ENCODE data around the gene LFNG. TPM values are rescaled to one million over a fixed set of nuclear protein-coding genes. Genes with fewer than 3 reads are reported as not detected.

Gene LFNG
- total RNA-seq, 6 experiments from 2014 or later, result 1.0 to 4.3 (median 1.7) TPM

- Histone ChIP-seq H3K4me3 (no peak overlapping the region), H3K4me1 (no peaks in the 10 kb centered on the region), H3K27me3 (no peaks in the 10 kb centered on the region), H3K27ac (no peak overlapping the region), H3K36me3 (no peaks in the 10 kb centered on the region), H3K9me3 (no peaks in the 10 kb centered on the region)
- TF ChIP-seq POLR2A (IDR thresholded peaks at IDR 0.05), result no peak
- TF ChIP-seq CTCF (IDR thresholded peaks at IDR 0.05), result no peak
- intact Hi-C loops (cut with DNase I), result no loop called here
- DNase-seq (no peak), ATAC-seq (no peak)
- 71% methylated on average over 3 of the region's 6 CpGs for WGBS (ENCODE audit: insufficient coverage, low coverage, low lambda C conversion rate, missing lambda C conversion rate)
These were observed 20.9 kb upstream of the LFNG start for GRCh38 chr7:2498708-2499107.

DNA sequence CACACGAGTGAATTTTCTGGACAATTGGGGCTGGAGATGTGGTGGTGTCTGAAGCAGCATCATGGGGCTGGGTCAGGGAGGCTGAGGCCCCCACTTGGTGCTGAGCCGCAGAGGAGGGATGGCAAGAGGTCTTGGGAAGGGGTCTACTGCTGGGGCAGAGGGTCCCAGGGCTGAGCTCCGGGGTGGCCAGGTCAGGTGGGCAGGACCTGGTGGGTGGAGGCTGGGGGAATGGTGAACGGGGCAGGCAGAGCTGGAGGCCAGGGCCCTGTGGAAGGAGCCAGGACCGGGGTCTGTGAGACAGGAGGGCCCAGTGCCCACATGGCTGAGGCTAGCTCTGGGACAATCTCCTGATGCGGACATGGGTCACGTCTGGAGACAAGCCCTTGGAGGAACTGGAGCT, 20.4 kb upstream of the LFNG start:
- no peaks in the 10 kb centered on the region for H3K27me3 ChIP-seq

DNA sequence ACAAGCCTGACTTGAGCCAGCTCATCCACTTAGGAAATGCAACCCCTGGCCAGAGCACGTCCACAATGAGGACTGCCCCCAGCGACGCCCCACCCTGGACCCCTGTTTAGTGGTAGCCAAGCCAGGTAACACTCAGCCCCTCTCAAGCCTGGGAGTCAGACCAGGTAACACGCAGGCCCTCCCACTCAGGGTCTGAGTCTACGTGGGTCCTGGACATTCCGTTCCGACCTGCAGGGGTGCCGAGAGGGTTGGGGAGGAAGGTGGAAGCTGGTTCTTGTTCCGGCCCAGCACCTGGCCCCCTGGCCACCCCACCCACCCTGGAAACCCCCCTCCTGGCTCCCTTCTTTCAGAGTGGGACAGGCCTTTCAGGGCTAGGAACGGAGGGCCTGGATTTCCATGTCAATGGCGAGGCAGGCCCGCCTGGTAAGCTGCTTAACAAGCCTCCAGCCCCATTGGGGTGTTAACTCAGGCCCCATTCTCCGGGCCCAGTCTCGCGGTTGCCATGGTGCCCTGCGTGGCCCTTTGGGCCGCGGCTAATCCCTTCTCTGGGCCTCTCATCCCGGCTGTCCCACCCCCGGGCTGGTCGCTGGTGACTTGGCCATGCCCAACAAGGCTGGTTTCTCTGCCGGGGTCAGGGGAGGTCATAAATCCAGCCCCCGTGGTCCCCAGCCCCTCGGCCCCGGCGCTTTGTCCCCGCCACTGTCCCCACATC, 19.7 kb upstream of the LFNG start:
- no peaks in the 10 kb centered on the region for H3K9me3 ChIP-seq
- no peaks in the 10 kb centered on the region for H3K27me3 ChIP-seq
- H3K4me1 ChIP-seq, result no peaks in the 10 kb centered on the region
- intact Hi-C loops (cut with DNase I), result no loop called here
- TF ChIP-seq POLR2A (IDR thresholded peaks at IDR 0.05) (no peak), CTCF (IDR thresholded peaks at IDR 0.05) (no peak)
- 81% methylated on average over 7 of the region's 27 CpGs for WGBS (ENCODE audit: insufficient coverage, low coverage, low lambda C conversion rate, missing lambda C conversion rate)
- H3K27ac ChIP-seq, result no peak overlapping the region
- no peak for DNase-seq
- no peaks in the 10 kb centered on the region for H3K36me3 ChIP-seq
- no peak for ATAC-seq
- H3K4me3 ChIP-seq, result no peak overlapping the region

More for the DNA sequence above, 20.4 kb upstream of the LFNG start:
- Histone ChIP-seq H3K27ac (no peak overlapping the region), H3K36me3 (no peaks in the 10 kb centered on the region), H3K4me1 (no peaks in the 10 kb centered on the region), H3K4me3 (no peak overlapping the region), H3K9me3 (no peaks in the 10 kb centered on the region)
- DNase-seq, result no peak
- ATAC-seq, result no peak
- intact Hi-C loops (cut with DNase I), result no loop called here
- no peak for TF ChIP-seq CTCF (IDR thresholded peaks at IDR 0.05)
- TF ChIP-seq POLR2A (IDR thresholded peaks at IDR 0.05), result no peak
- WGBS (ENCODE audit: insufficient coverage, low coverage, low lambda C conversion rate, missing lambda C conversion rate), result 80% methylated on average over 1 of the region's 7 CpGs

GRCh38 chr7:2500701-2501100, 18.9 kb upstream of the LFNG start:
- H3K36me3 ChIP-seq, result no peaks in the 10 kb centered on the region
- intact Hi-C loops (cut with DNase I), result no loop called here
- H3K27ac ChIP-seq, result no peak overlapping the region
- no peaks in the 10 kb centered on the region for H3K4me1 ChIP-seq
- TF ChIP-seq CTCF (IDR thresholded peaks at IDR 0.05) (no peak), POLR2A (IDR thresholded peaks at IDR 0.05) (no peak)
- no peaks in the 10 kb centered on the region for H3K9me3 ChIP-seq
- 78% methylated on average over 7 of the region's 12 CpGs for WGBS (ENCODE audit: insufficient coverage, low coverage, low lambda C conversion rate, missing lambda C conversion rate)
- H3K27me3 ChIP-seq, result no peaks in the 10 kb centered on the region
- no peak overlapping the region for H3K4me3 ChIP-seq
- DNase-seq (no peak), ATAC-seq (no peak)
